ENCODE results near the gene TMEM154.
"Not testable (repeated sequence)": the region's sequence is repeated elsewhere in the genome, so short reads cannot be mapped to it uniquely, and the experiment has no call there.

TMEM154 gene

GRCh38 chr4:152665691-152666395, 14.0 kb downstream of the TMEM154 start:
- no peak for DNase-seq

DNA sequence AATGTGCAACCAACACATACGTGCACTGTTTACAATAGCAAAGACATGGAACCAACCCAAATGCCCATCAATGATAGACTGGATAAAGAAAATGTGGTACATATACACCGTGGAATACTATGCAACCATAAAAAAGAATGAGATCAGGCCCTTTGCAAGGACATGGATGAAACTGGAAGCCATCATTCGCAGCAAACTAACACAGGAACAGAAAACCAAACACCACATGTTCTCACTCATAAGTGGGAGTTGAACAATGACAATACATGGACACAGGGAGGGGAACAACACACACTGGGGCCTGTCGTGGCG, 15.8 kb downstream of the TMEM154 start:
- DNase-seq = not testable (repeated sequence)

DNA sequence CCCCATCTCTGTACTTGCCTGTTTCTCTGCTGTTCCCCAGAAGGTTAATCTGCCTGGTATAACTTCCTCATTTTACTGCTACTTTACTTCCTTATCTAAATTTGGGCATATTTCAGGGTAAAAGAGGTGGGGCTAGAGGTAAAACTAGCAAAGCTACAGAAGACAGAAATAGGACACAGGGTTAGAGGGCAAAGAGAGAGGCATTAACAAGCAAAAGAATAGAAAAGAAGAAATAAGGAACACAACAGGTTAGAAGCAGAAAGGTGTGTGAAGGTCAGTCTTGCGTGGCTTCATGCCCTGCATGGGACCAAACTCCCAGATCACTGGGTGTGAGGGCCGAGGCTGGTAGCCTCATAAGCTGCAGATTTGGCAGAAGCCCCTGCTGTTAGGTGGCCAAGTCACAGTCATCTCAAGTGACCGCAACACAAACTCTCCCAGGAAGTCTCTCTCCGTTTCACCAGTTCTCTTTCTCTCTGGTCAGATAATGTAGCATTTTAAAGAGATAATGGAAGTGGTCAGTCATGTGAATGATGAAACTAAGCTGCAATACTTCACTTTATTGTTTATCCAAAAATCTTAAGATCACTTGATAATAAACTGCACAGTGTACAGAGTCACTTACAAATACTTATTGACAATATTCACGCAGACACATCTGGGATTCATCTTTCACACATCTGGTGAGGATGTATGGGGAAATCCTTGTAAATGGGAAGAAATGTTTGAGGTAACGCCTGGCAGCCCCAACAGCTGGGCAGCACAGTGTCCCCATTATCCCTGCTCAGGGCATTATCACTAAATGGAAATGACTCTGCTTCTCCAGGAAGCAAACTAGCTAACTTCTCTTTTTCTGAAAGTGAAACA, 16.4 kb downstream of the TMEM154 start:
- DNase-seq = no peak

GRCh38 chr4:152661649-152662048, 18.1 kb downstream of the TMEM154 start:
- no peak for DNase-seq

GRCh38 chr4:152660526-152660925, 19.3 kb downstream of the TMEM154 start:
- DNase-seq = no peak

DNA sequence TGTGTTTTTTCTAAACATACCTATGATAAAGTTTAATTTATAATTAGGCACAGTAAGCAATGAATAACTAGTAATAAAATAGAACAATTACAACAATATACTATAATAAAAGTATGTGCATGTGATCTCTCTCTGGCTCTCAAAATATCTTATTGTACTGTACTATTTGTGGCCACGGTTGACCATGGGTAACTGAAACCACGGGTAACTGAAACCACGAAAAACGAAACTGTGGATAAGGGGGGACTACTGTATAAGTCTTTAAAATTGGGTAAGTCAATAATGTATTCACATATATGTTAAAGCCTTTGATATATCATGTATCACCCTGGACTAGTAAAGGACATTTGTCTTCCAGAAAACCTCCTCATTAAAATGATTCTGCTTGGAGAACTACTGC, 20.0 kb downstream of the TMEM154 start:
- no peak for DNase-seq

DNA sequence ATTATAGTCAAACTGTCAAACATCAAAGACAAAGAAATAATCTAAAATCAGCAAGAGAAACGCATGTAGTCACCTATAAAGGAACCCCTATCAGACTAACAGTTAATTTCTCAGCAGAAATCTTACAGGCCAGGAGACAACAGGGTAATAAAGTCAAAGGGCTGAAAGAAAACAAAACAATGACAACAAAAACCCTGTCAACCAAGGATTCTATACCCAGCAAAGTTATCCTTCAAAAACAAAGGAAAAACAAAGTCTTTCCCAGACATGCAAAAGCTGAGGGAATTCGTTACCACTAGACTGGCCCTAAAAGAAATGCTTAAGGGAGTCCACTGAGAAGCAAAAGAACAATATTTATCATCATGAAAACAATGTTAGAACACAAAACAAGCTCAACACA, 22.1 kb downstream of the TMEM154 start:
- no peak for DNase-seq

DNA sequence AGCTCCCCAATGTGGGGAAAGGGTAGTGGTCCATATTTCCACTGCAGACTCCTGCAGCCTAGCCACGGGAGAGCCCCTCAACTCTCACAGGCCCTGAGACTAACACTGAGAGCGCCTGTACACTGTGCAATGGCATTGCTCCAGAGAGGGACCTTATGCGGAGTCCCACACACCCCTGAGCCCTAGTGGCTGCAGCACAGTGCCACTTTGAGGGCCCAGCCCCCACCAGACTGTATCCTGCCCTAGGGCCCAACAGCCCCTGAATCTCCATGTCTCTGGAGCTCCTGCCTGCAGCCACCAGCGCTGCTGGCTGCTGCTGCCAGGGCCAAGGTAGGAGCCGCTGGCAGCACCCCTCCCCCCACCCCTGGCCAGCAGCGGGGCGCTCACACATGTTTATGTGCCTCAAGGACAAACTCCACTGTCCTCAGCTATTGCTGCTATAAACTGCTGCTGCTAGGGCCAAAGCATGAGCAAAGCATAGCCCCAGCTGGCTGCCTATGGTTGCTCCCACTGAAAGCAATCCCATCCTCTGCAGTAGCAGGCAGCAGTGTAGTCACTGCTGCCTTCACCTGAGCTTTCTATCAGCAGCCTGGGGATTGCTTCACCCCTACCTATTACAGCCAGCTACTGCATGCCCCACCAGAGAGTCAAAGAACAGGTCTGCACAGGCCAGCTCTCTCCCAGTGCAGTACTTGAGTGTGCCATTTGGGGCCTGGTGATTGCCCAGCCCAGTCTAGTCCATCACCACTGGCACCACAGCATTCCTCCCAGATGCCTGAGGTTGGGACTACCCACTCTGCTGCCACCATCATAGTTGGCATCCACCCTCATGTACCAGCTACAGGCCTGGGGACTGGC, 24.3 kb downstream of the TMEM154 start:
- no peak for DNase-seq

- DNase-seq = no peak
Measured at GRCh38 chr4:152652102-152652501, 27.7 kb downstream of the TMEM154 start.

DNA sequence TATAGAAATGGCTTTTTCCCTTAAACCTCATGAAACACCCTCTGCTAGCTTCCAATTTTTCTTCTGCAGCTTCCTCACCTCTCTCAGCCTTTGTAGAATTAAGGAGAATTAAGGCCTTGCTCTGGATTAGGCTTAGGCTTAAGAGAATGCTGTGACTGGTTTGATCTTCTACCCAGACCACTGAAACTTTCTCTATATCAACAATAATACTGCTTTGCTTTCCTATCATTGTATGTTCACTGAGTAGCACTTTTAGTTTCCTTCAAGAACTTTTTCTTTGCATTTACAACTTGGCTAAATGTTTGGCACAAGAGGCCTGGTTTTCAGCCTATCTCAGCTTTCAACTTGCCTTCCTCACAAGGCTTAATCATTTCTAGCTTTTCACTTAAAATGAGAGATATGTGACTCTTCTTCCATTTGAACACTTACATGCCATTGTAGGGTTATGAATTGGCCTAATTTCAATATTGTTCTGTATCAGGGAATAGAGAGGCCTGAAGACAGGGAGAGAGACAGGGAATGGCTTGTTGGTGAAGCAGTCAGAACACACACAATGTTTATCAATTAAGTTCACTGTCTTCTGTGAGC, 28.2 kb downstream of the TMEM154 start:
- no peak for DNase-seq

- DNase-seq = no peak
Measured at GRCh38 chr4:152646221-152646620, 33.6 kb downstream of the TMEM154 start.

GRCh38 chr4:152644130-152644529, 35.7 kb downstream of the TMEM154 start:
- no peak for DNase-seq

- DNase-seq = no peak
Measured at GRCh38 chr4:152643153-152644035, 36.4 kb downstream of the TMEM154 start.

GRCh38 chr4:152640058-152640921, 39.5 kb downstream of the TMEM154 start:
- DNase-seq = no peak

- no peak for DNase-seq
Measured at GRCh38 chr4:152635851-152636250, 43.9 kb downstream of the TMEM154 start.

GRCh38 chr4:152634110-152634760, 45.6 kb downstream of the TMEM154 start:
- no peak for DNase-seq

GRCh38 chr4:152633118-152633517, 46.7 kb downstream of the TMEM154 start:
- DNase-seq = no peak

- no peak for DNase-seq
Measured at GRCh38 chr4:152630324-152630723, 49.5 kb downstream of the TMEM154 start.

DNA sequence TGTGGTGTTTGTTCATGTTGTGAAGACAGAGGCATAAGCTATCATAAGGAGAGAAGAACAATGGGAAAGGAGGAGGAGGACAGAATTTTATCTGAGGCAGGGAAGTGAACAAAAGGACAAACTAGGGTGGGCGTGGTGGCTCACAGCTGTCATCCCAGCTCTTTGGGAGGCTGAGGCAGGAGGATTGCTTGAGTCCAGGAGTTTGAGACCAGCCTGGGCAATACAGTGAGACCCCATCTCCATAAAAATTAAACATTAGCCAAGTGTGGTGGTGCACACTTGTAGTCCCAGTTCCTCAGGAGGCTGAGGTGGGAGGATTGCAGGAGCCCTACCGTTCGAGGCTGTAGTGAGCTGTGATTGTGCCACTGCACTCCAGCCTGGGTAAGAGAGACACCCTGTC, 49.9 kb downstream of the TMEM154 start:
- DNase-seq = no peak

DNA sequence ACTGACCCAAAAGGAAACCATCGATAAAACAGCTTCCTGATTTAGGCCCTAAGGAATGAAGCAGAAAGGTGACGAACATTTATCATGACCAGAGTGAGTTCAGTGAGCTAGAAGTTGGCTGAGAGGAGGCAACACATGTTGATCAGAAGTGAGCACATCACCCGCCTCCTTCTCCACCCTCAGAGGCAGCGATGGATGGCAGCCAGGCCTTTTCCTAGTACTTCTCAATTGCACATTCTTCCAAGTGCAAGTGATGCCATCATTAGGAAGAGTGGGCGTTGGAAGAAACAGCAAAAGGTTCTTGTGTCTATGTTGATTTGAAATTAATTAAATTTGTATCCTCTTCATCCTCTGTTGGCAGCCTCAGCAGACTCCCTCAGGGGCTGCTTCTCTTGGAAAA, 51.7 kb downstream of the TMEM154 start:
- DNase-seq = no peak

GRCh38 chr4:152626790-152627189, 53.0 kb downstream of the TMEM154 start:
- DNase-seq = no peak

Data from activated CD4-positive, alpha-beta T cell treated with anti-CD3 and anti-CD28 coated beads for 4 hours (primary cell).